GM19395 (cell line): ENCODE data around the gene TLR5.
"Not testable (repeated sequence)": the region's sequence is repeated elsewhere in the genome, so short reads cannot be mapped to it uniquely, and the experiment has no call there.

Experiments used
- ATAC-seq: cut with Tn5 transposase; IDR thresholded peaks from one replicate; pipeline ENCODE4 v1.9.1; 2021; ENCODE audit warnings: mild to moderate bottlenecking, moderate library complexity; ENCODE audit not compliant: unreplicated experiment

The TLR5 gene

GRCh38 chr1:223142795-223143536 is at the start of gene TLR5:
TLR5 (minus strand) TSS chr1:223143248; CDS start chr1:223113031, 30,217 bp downstream.
- peak; percentile 91 for ATAC-seq

GRCh38 chr1:223189903-223190724 is 47.1 kb upstream of the TLR5 start:
- ATAC-seq: no peak

- no peak for ATAC-seq
Observed at GRCh38 chr1:223189525-223189902, 46.5 kb upstream of the TLR5 start.

GRCh38 chr1:223188618-223189356 is 45.7 kb upstream of the TLR5 start:
- no peak for ATAC-seq

GRCh38 chr1:223186800-223187199 is 43.8 kb upstream of the TLR5 start:
- no peak for ATAC-seq

- ATAC-seq: no peak
Observed at GRCh38 chr1:223183268-223183862, 40.3 kb upstream of the TLR5 start.

- ATAC-seq: no peak
Observed at GRCh38 chr1:223180731-223181321, 37.8 kb upstream of the TLR5 start.

- ATAC-seq: no peak
Observed at GRCh38 chr1:223179786-223180185, 36.7 kb upstream of the TLR5 start.

- ATAC-seq: no peak
Observed at GRCh38 chr1:223179280-223179679, 36.2 kb upstream of the TLR5 start.

- no peak for ATAC-seq
Observed at GRCh38 chr1:223177681-223178080, 34.6 kb upstream of the TLR5 start.

GRCh38 chr1:223176437-223176836 is 33.4 kb upstream of the TLR5 start:
- ATAC-seq: no peak

GRCh38 chr1:223175633-223176032 is 32.6 kb upstream of the TLR5 start:
- no peak for ATAC-seq

- ATAC-seq: no peak
Observed at GRCh38 chr1:223175032-223175431, 32.0 kb upstream of the TLR5 start.

- not testable (repeated sequence) for ATAC-seq
Observed at GRCh38 chr1:223169458-223169857, 26.4 kb upstream of the TLR5 start.

GRCh38 chr1:223161321-223161720 is 18.3 kb upstream of the TLR5 start:
- no peak for ATAC-seq

GRCh38 chr1:223156343-223156742 is 13.3 kb upstream of the TLR5 start:
- ATAC-seq: no peak

- ATAC-seq: no peak
Observed at GRCh38 chr1:223155153-223155552, 12.1 kb upstream of the TLR5 start.

- ATAC-seq: no peak
Observed at GRCh38 chr1:223153177-223154119, 10.4 kb upstream of the TLR5 start.

GRCh38 chr1:223152399-223152798 is 9.4 kb upstream of the TLR5 start:
- ATAC-seq: no peak

- no peak for ATAC-seq
Observed at GRCh38 chr1:223150443-223150842, 7.4 kb upstream of the TLR5 start.
